AG04450 (cell line): ENCODE data around the gene VEZF1. TPM values are rescaled to one million over a fixed set of nuclear protein-coding genes. Genes with fewer than 3 reads are reported as not detected.

Source experiments
- CTCF ChIA-PET: fragments of 300-600, 350-600 bp; formaldehyde crosslinking; extraction: SDS; loops from one replicate; lab custom pipeline; 2022; ENCODE audit warnings: antibody characterized with exemption, inconsistent platforms; lab: Charles Lee
- POLR2A ChIA-PET: fragments of 350-600 bp; formaldehyde crosslinking; extraction: SDS; loops from one replicate; lab custom pipeline; 2021; ENCODE audit warnings: antibody characterized with exemption, inconsistent platforms; lab: Yijun Ruan, JAX
- DNase-seq: peaks from one replicate; pipeline ENCODE4 v3.0.0-alpha.2; 2011; ENCODE audit warnings: low read depth, low spot score
- H3K27ac ChIP-seq: one replicate; pipeline ENCODE4 v1.5.1; 2012; ENCODE audit warnings: low read depth, low read length, control low read depth
- H3K27me3 ChIP-seq: one replicate; pipeline ENCODE4 v1.6.0; 2012; ENCODE audit warnings: low read length; ENCODE audit not compliant: control insufficient read depth, insufficient read depth
- H3K4me3 ChIP-seq: 2 replicates; pipeline ENCODE4 v1.5.1; 2011; ENCODE audit warnings: mild to moderate bottlenecking, low read depth, low read length, control low read depth
- H3K9me3 ChIP-seq: 2 replicates; pipeline ENCODE4 v1.5.1; 2012; ENCODE audit warnings: low read length; ENCODE audit not compliant: control insufficient read depth, insufficient read depth
- polyA plus RNA-seq: library from polyadenylated mRNA; depleted of rRNA; stranded (reverse); fragments of >200 nt; gene quantifications from 2 replicates; pipeline ENCODE4 v1.2.3, GENCODE V29; 2011
- TF ChIP-seq, protein P1 (sequence below): IDR thresholded peaks from 2 replicates; pipeline ENCODE4 v1.5.1; 2011; ENCODE audit warnings: low read depth, low read length, control low read depth, inconsistent platforms

The VEZF1 gene
- polyA plus RNA-seq, 1 experiment = 38.9 TPM

DNA sequence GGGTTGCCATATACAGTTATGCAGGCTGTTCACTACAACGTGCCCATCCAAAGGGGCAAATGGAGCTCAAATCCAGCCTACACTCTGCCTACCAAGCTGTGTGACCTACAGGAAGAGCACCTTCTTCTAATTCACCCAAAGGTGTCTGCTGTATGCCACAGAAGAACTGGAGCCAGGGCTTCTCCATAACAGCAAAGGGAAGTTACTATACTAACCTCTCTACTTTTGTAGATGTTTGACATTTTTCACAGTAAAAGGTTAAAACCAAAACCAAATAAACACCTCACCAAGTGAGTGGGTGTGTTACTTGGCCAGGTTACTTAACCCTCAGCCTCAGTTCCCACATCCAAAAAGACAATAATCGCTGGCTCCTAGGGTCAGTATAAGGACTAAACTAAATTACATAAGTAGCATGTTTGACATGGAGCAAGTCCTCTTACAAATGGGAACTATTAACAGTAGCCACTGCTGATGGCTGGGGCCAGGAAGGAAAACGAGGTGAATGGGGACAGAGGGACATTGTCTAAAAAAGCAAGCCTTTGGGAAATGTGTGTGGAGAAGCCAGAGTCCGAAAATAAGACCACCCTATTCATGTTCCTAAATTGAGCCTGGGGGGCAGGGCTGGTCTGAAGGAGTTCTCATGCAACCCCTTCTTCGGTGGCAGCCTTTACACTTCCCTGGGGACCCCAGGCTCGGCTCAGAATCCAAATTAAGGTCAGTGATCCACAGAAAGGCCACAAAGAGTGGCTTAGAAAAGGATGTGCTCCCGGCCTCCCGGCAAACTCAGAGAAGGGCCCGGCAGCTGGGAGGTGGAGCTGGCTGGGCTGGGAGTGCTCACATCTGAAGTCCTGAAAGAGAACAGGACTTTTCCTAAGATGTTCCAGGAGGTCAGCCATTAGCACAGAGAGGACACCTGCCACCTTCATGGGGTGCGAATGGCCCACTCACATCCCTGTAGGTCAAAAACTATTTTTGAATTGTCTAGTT lies 46.4 kb downstream of the VEZF1 start:
- POLR2A ChIA-PET = interaction anchor here (0.6 kb wide), 1 partner anchor 66 kb away, joined by 6 read pairs; no protein-coding TSS in a partner anchor
- DNase-seq = no peak
- CTCF ChIA-PET = no interaction called here

DNA sequence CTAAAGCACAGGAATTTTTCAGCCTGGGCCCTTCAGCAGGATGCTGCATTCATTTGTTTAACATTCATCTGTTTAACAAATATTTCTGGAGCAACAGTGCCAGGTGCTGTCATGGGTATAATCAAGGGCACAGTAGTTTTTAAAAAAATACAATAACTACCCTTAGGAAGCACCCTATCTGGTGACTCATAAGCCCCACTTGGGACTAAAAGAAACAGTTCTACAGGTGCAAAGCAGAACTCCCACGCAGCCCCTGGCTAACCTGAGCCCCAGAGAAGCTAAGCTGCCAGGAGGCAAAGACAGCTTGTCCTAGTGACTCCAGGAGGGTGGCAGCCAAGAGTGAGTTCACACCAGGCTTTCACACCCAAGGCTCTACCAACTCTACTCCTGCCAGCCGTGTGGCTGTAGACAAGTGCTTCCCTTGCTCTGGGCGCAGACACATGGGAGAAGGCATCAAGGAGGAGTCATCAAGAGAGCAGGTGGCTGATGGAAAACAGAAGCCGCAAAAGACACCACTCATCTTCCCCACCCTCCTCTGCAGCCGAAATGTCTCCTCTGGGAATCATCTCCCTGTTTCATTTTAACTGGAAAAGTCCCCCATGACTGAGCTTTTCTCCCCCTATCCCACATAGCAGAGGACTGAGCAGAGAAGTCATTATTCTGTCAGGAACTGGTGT lies 47.3 kb downstream of the VEZF1 start:
- no peaks in the 10 kb centered on the region for H3K9me3 ChIP-seq
- no peaks in the 10 kb centered on the region for H3K27me3 ChIP-seq
- H3K4me3 ChIP-seq = no peak overlapping the region
- no peak overlapping the region for H3K27ac ChIP-seq
- CTCF ChIA-PET = interaction anchor here (1.2 kb wide), 1 partner anchor 59 kb away, joined by 5 read pairs; no protein-coding TSS in a partner anchor
- TF ChIP-seq, protein P1, sequence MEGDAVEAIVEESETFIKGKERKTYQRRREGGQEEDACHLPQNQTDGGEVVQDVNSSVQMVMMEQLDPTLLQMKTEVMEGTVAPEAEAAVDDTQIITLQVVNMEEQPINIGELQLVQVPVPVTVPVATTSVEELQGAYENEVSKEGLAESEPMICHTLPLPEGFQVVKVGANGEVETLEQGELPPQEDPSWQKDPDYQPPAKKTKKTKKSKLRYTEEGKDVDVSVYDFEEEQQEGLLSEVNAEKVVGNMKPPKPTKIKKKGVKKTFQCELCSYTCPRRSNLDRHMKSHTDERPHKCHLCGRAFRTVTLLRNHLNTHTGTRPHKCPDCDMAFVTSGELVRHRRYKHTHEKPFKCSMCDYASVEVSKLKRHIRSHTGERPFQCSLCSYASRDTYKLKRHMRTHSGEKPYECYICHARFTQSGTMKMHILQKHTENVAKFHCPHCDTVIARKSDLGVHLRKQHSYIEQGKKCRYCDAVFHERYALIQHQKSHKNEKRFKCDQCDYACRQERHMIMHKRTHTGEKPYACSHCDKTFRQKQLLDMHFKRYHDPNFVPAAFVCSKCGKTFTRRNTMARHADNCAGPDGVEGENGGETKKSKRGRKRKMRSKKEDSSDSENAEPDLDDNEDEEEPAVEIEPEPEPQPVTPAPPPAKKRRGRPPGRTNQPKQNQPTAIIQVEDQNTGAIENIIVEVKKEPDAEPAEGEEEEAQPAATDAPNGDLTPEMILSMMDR = no peak
- DNase-seq = no peak
- POLR2A ChIA-PET = interaction anchor here (0.6 kb wide), 1 partner anchor 65 kb away, joined by 6 read pairs; no protein-coding TSS in a partner anchor

More for the DNA sequence above, 46.4 kb downstream of the VEZF1 start:
- no peaks in the 10 kb centered on the region for H3K27me3 ChIP-seq
- TF ChIP-seq, protein P1 = no peak
- no peaks in the 10 kb centered on the region for H3K9me3 ChIP-seq
- no peak overlapping the region for H3K27ac ChIP-seq
- H3K4me3 ChIP-seq = no peak overlapping the region

DNA sequence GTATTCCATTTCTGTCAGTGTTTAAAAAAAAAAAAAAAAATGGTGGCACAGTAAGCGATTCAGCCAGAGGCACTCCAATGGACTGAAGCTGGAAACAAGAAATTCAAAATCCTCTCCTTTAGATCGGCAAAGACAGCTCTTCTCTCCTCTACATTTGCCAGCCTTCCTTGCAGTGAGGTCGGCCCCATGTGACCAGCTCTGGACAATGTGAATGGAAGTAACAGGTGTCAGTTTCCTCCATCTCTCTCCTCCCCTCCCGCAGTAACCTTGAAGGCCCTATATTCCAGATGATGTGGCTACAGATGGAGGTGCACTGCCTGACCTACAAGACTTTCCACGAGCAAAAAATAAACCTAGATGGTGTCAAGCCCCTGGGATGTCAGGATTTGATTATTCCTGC lies 47.8 kb downstream of the VEZF1 start:
- TF ChIP-seq, protein P1 = no peak
- no peaks in the 10 kb centered on the region for H3K27me3 ChIP-seq
- POLR2A ChIA-PET = no interaction called here
- no peak overlapping the region for H3K4me3 ChIP-seq
- CTCF ChIA-PET = interaction anchor here (0.6 to 1.2 kb wide), 4 partner anchors 8 to 307 kb away, joined by 3 to 8 read pairs (median 4); no protein-coding TSS in a partner anchor
- no peak for DNase-seq
- no peak overlapping the region for H3K27ac ChIP-seq
- H3K9me3 ChIP-seq = no peaks in the 10 kb centered on the region

DNA sequence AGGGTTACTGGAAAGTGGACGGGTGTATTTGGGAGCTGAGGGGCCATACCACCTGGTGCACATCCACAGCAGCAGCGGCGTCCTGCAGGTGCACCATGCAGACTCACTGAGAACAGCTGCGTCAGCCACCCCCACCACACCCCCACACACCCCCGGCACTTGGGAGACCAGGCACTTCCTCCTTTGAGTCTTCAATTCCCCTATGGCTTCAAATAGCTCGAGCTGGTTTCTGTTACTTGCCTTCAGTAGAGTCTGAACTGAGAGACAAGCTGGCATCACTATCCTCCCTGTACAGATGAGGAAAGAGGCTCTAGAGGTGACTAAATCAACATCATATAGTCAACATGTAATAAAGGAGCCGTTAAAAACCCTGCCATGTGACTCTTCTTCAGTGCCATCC lies 48.3 kb downstream of the VEZF1 start:
- H3K4me3 ChIP-seq = no peak overlapping the region
- ChIA-PET CTCF (interaction anchor here (0.6 to 1.2 kb wide), 4 partner anchors 8 to 308 kb away, joined by 3 to 8 read pairs (median 4); no protein-coding TSS in a partner anchor), POLR2A (no interaction called here)
- DNase-seq = no peak
- H3K27me3 ChIP-seq = no peaks in the 10 kb centered on the region
- H3K27ac ChIP-seq = no peak overlapping the region
- H3K9me3 ChIP-seq = no peaks in the 10 kb centered on the region
- TF ChIP-seq, protein P1 = no peak
